Smooth muscle cell (in vitro differentiated cells): ENCODE measurements around the gene ELAPOR1. TPM values are rescaled to one million over a fixed set of nuclear protein-coding genes. Genes with fewer than 3 reads are reported as not detected.

Source experiments
- DNase-seq: peaks from one replicate; lab custom pipeline; 2025; ENCODE audit not compliant: unreplicated experiment; lab: John Stamatoyannopoulos, UW
- H2AFZ ChIP-seq: fragments of 200-600 bp; sonication (generic); 2 replicates; pipeline ENCODE4 v1.6.0; 2016; ENCODE audit warnings: antibody characterized with exemption, low read depth, mild to moderate bottlenecking
- H3F3A ChIP-seq: fragments of 200-600 bp; sonication (generic); 2 replicates; pipeline ENCODE4 v1.6.0; 2017; ENCODE audit warnings: antibody characterized with exemption, low read depth
- H3K27ac ChIP-seq: fragments of 200-600 bp; sonication (generic); 2 replicates; pipeline ENCODE4 v1.5.1; 2016; ENCODE audit warnings: low read depth, mild to moderate bottlenecking
- H3K27me3 ChIP-seq: fragments of 200-600 bp; sonication (generic); 2 replicates; pipeline ENCODE4 v1.6.1; 2016; ENCODE audit warnings: low read depth, mild to moderate bottlenecking
- H3K36me3 ChIP-seq: fragments of 200-600 bp; sonication (generic); 2 replicates; pipeline ENCODE4 v1.5.1; 2016; ENCODE audit warnings: low read depth
- H3K4me1 ChIP-seq: fragments of 200-600 bp; sonication (generic); 2 replicates; pipeline ENCODE4 v1.5.1; 2016; ENCODE audit warnings: low read depth
- H3K4me2 ChIP-seq: fragments of 200-600 bp; sonication (generic); 2 replicates; pipeline ENCODE4 v1.6.0; 2016; ENCODE audit warnings: mild to moderate bottlenecking
- H3K4me3 ChIP-seq: fragments of 200-600 bp; sonication (generic); 2 replicates; pipeline ENCODE4 v1.5.1; 2016; ENCODE audit warnings: mild to moderate bottlenecking
- H3K79me2 ChIP-seq: fragments of 200-600 bp; sonication (generic); 2 replicates; pipeline ENCODE4 v1.6.0; 2016; ENCODE audit warnings: low read depth, mild to moderate bottlenecking
- H3K9ac ChIP-seq: fragments of 200-600 bp; sonication (generic); 2 replicates; pipeline ENCODE4 v1.6.0; 2016; ENCODE audit warnings: low read depth
- H3K9me3 ChIP-seq: fragments of 200-600 bp; sonication (generic); replicated peaks from 2 replicates; pipeline ENCODE4 v1.5.1; 2016; ENCODE audit warnings: low read depth
- H4K20me1 ChIP-seq: fragments of 200-600 bp; sonication (generic); 2 replicates; pipeline ENCODE4 v1.6.0; 2016; ENCODE audit warnings: low read depth
- CTCF ChIP-seq: fragments of 200-600 bp; sonication (generic); IDR thresholded peaks from 2 replicates; pipeline ENCODE4 v1.5.1; 2017; ENCODE audit warnings: borderline replicate concordance, mild to moderate bottlenecking, antibody characterized with exemption; ENCODE audit not compliant: insufficient read depth, poor library complexity, severe bottlenecking
- WGBS: methylation state at CpG from one replicate; pipeline ENCODE4 v1.1.7; 2016; ENCODE audit warnings: low lambda C conversion rate; 5-methylcytosine and 5-hydroxymethylcytosine counted together
- polyA plus RNA-seq: library from polyadenylated mRNA; unstranded; fragments of >200 nt; fragmentation: Nextera tagmentation; extraction: Ambion mirVana; gene quantifications from 2 replicates; pipeline ENCODE4 v1.2.1, GENCODE V29; 2016
- total RNA-seq: library from RNA; depleted of rRNA; stranded (reverse); fragments of >200 nt; gene quantifications from 2 replicates; pipeline ENCODE4 v1.2.3, GENCODE V29; 2014

The ELAPOR1 gene
- total and polyA plus RNA-seq, 2 experiments from 2014 or later: 3.5 TPM

- Histone ChIP-seq H3K4me2 (peak overlapping the region; percentile 75), H2AFZ (peak overlapping the region; percentile 85), H3K9me3 (no peaks in the 10 kb centered on the region), H3K36me3 (no peaks in the 10 kb centered on the region), H3K27me3 (no peaks in the 10 kb centered on the region), H3K27ac (peak overlapping the region; percentile 67), H4K20me1 (no peaks in the 10 kb centered on the region), H3K4me1 (peaks cover 5% of the 10 kb centered on the region), H3F3A (no peaks in the 10 kb centered on the region), H3K79me2 (peaks cover 2% of the 10 kb centered on the region), H3K4me3 (no peak overlapping the region), H3K9ac (peak overlapping the region; percentile 36)
- WGBS: 98% methylated on average over 5 of the region's 5 CpGs
- no peak for TF ChIP-seq CTCF
- DNase-seq: no peak
Measured at GRCh38 chr1:109080441-109081082, 33.4 kb upstream of the ELAPOR1 start.

GRCh38 chr1:109083501-109083900 is 30.4 kb upstream of the ELAPOR1 start:
- no peak for DNase-seq
- Histone ChIP-seq H3K27me3 (no peaks in the 10 kb centered on the region), H3K9ac (no peak overlapping the region), H4K20me1 (no peaks in the 10 kb centered on the region), H3K4me2 (no peak overlapping the region), H2AFZ (no peak overlapping the region), H3F3A (no peaks in the 10 kb centered on the region), H3K79me2 (no peaks in the 10 kb centered on the region), H3K4me1 (no peaks in the 10 kb centered on the region), H3K27ac (no peak overlapping the region), H3K36me3 (no peaks in the 10 kb centered on the region), H3K4me3 (no peak overlapping the region), H3K9me3 (no peaks in the 10 kb centered on the region)
- WGBS: 92% methylated on average over 3 of the region's 3 CpGs
- no peak for TF ChIP-seq CTCF

GRCh38 chr1:109083923-109084322 is 30.0 kb upstream of the ELAPOR1 start:
- H3K4me1 ChIP-seq: no peaks in the 10 kb centered on the region
- H3K27ac ChIP-seq: no peak overlapping the region
- H3K9me3 ChIP-seq: no peaks in the 10 kb centered on the region
- H3K9ac ChIP-seq: no peak overlapping the region
- H3F3A ChIP-seq: no peaks in the 10 kb centered on the region
- no peak for TF ChIP-seq CTCF
- no peak overlapping the region for H2AFZ ChIP-seq
- no peak overlapping the region for H3K4me2 ChIP-seq
- H3K27me3 ChIP-seq: no peaks in the 10 kb centered on the region
- no peaks in the 10 kb centered on the region for H3K36me3 ChIP-seq
- no peaks in the 10 kb centered on the region for H3K79me2 ChIP-seq
- H3K4me3 ChIP-seq: no peak overlapping the region
- DNase-seq: no peak
- no peaks in the 10 kb centered on the region for H4K20me1 ChIP-seq
- 78% methylated on average over 1 of the region's 1 CpG for WGBS
